GM19043 (cell line): Measurements from ENCODE around the gene PRAC2.

Source experiments
- ATAC-seq: cut with Tn5 transposase; IDR thresholded peaks from one replicate; pipeline ENCODE4 v1.9.1; 2021; ENCODE audit warnings: low read depth; ENCODE audit not compliant: unreplicated experiment

The PRAC2 gene

GRCh38 chr17:48732688-48733629 lies 10.0 kb downstream of the PRAC2 start:
- ATAC-seq = no peak

GRCh38 chr17:48733632-48734328 lies 10.8 kb downstream of the PRAC2 start:
- no peak for ATAC-seq

- ATAC-seq = no peak
Observed at GRCh38 chr17:48734333-48735061, 11.5 kb downstream of the PRAC2 start.

GRCh38 chr17:48735062-48735351 lies 12.0 kb downstream of the PRAC2 start:
- ATAC-seq = no peak

- no peak for ATAC-seq
Observed at GRCh38 chr17:48737330-48738043, 14.5 kb downstream of the PRAC2 start.

GRCh38 chr17:48738424-48738802 lies 15.4 kb downstream of the PRAC2 start:
- no peak for ATAC-seq

- no peak for ATAC-seq
Observed at GRCh38 chr17:48738803-48739526, 16.0 kb downstream of the PRAC2 start.

GRCh38 chr17:48740537-48740936 lies 17.6 kb downstream of the PRAC2 start:
- ATAC-seq = no peak

- no peak for ATAC-seq
Observed at GRCh38 chr17:48745381-48746275, 22.6 kb downstream of the PRAC2 start.

GRCh38 chr17:48746916-48747444 lies 24.0 kb downstream of the PRAC2 start:
- ATAC-seq = no peak

GRCh38 chr17:48747445-48748363 lies 24.7 kb downstream of the PRAC2 start:
- ATAC-seq = no peak

- ATAC-seq = no peak
Observed at GRCh38 chr17:48748718-48749566, 26.0 kb downstream of the PRAC2 start.

GRCh38 chr17:48749621-48750553 lies 26.9 kb downstream of the PRAC2 start:
- ATAC-seq = no peak

GRCh38 chr17:48751172-48751571 lies 28.2 kb downstream of the PRAC2 start:
- ATAC-seq = no peak

- ATAC-seq = no peak
Observed at GRCh38 chr17:48751733-48752398, 28.9 kb downstream of the PRAC2 start.
